Putamen (tissue), 1 donor: ENCODE results near the gene GRK6.
"Not testable (repeated sequence)": the region's sequence is repeated elsewhere in the genome, so short reads cannot be mapped to it uniquely, and the experiment has no call there.

Experiments used
- DNase-seq: peaks from one replicate; pipeline ENCODE4 v3.0.0-alpha.2; 2016; ENCODE audit warnings: low spot score

The GRK6 gene

DNA sequence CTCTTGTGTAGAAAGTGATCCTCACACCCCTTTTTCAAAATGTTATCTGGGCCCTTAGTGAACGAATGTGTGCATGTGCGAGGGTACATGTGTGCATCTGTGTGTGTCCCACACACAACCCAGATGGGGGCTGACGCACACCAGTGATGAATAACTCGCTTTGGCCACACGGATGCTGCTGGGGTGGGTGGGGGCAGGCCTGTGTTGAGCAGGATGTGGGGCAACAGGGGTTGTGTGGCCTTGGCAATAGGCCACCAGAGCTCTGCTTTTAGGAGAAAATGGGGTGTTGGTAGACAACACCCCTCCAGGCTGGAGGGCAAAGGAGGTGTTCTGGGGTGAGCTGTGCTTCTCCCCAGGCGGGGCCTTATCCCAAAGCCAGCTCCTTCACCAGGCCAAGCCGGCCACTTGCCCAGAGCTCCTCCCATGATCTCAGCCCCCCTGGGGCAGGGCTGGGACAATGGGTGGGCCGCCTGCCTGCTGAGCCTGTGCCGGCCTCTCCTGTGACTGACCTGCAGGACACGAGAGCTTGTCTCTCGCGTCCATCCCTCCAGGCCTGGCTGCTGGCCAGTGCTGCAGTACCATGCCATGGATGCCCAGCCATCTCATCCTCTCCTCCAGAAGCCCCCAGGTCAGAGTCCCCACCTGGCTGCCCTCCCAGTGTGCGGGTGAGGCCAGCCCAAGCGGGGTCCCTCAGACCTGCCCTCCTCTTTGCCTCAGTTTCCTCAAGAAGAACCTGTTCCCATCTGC, 45.3 kb downstream of the GRK6 start:
- DNase-seq = no peak

GRCh38 chr5:177472460-177473442, 46.3 kb downstream of the GRK6 start:
- DNase-seq = no peak

DNA sequence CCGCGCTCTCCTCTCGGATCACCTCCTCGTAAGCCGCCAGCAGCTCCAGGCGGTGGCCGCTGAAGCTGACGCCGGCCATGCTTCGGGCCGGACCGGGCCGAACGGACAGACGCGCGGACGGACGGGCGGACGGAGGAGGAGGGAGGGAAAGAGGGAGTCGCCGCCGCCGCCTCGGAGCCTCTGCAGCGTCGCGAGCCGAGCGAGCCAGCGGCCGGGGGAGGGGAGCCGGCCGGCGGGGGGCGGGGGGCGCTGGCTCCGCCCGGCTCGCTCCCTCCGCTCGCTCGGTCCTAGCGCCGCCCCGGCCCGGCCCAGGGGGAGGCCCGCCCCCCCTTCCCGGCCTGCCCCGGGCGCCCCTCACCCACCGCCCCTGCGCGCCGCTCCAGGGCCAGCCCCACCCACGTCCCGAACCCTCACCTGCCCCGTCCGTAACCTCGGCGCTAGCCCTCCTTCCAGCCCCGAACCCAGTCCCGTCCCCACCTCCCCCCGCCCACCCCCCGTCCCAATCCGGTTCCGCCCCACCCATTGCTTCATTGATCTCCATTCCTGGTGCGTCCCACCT, 47.0 kb downstream of the GRK6 start, which contains the start of gene DBN1:
DBN1 (minus strand) TSS at position 192 of the 559 bp plus-strand sequence; CDS start at position 79, 113 bp downstream.
- DNase-seq = no peak

DNA sequence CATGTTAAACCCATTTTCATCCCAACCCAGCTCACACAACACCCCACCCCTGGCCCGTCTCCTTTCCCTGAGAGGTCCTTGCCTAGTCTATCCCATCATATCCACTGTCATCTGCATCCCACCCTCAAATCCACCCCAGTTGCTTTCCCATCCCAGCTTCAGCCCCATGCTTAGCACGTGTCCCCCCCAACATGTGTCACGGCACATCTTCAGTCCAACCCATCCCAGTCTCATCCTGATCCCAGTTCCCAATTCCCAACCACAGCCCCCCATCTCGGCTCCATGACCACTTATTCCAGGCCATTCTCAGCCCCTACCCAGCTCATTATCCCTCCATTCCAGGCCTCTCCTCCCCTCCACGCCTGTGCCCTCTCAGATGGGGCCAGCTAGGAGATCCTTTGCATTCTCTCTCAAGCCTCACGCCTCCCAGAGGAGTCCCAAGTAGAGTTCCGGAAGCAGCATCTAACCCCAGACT, 47.6 kb downstream of the GRK6 start:
- DNase-seq = no peak

GRCh38 chr5:177474846-177475562, 48.5 kb downstream of the GRK6 start:
- no peak for DNase-seq

GRCh38 chr5:177475563-177476427, 49.3 kb downstream of the GRK6 start:
- peak; percentile 64 for DNase-seq

DNA sequence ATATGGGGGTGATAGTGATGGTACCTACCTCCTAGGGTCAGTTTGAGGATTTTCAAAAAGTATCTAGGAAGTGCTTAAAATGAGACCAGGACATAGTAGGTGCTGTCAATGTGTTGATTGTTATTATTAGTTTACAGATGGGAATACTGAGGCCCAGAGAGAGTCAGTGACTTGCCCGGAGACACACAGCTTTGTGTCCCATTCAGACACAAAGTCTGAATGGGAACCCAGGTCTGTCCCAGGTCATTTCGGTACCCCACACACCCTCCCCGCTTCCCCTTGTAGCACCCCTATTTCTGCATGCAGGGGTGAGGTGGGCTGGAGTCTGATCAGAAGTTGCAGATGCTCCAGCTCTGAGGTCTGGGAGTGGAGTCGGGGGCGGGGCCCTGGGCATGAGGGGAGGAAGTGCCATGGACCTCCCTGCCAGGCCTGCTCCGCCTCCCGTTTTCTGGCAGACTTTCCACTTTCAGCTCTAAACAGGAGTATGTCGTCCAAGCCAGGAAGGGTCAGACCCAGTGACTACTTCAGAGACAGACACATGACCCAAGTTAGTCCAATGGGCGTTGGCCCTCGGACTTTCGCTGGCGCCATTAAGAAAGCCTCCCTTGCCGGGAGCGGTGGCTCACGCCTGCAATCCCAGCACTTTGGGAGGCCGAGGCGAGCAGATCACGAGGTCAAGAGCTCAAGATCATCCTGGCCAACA, 50.2 kb downstream of the GRK6 start:
- no peak for DNase-seq

DNA sequence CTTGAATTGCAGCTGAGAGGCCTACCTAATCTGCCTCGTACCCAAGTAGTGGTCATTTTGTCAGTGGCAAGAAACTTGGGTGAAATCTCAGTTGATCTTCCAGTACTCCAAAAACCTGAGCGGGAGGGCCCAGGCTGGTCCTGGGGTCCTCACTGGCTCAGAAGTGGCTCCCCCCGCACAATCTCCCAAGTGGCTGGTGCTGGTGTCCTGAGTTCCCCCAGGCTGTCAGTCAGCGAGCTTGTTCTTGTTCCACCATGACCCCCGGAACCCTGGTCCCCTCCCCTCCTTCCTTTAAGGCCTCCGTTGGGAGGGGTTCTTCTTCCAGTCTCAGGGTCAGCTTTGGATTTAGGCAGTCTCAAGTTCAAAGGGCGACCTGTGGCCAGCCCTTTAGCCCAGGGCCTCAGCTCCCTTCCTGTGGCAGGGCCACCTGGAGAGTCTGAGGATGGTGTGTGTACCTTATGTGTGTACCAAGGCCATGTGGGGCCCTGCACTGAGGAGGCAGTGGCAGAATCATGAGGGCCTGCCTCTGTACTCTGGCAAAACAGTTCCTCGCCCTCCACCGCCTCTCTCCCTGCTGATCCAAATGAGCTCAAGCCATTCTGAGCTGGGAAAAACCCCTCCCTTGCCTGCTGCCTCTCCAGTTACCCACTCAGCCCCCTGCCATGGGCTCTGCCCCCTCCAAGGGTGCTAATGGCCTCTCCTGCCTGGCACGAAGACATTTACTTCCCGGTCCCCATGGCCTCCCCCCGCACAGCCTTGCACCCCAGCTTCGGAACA, 51.4 kb downstream of the GRK6 start:
- DNase-seq = no peak

DNA sequence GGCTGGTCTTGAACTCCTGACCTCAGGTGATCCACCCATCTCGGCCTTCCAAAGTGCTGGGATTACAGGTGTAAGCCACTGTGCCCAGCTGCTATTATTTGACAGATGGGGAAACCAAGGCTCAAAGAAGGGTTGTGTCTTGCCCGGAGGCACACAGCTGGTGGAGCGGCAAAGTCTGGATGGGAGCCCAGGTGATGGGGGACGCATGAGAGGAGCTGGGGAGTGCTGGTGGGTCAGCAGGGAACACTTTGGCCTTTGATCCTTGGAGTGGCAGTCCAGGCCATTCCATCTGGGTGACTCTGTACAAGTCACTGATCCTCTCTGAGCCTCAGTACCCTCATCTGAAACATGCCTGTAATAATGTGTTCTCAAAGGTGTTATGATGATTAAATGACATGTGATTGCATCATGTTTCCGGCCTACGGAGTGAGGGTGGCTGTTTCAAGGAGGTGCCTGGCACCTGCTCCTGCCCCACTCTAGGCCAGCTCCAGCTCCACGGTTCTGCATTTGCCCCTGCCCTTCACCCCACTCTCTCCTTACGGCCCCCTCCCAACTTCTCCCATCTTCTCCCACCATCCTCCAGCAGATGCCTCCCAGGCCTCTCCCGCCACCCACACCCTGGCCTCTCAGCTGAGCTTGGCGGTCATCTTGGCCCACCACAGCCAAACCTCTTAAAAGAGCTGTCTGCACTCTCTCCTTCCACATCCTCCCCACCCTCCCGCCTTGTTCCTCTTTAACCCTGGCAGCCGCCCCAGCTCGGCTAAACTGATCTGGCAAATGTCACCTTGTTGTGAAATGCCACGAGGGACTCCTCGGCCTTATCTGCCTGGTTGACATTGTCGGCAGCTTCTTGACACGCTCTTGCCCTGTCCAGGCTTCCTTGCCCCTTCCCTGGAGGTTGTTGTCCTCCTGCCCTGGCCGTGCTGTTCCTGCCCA, 52.5 kb downstream of the GRK6 start:
- DNase-seq = no peak

DNA sequence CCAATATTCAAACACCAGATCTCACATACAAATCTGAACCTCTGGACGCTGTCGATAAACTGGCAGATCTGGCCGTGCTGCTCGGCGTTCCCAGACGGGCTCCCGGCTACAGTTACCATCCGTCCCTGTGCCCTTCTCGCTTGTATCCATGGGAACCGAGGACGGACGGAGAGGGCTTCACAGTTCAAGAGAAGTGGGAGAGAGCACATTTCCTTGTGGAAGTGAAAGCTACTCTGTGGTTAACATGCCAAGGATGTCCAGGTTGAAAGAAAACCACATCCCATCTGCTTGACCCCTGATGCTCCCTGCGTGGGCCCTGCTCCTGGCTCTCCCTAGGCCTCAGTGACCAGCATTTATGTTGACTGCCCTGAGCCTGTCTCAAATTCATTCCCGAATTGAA, 53.3 kb downstream of the GRK6 start:
- DNase-seq = no peak

DNA sequence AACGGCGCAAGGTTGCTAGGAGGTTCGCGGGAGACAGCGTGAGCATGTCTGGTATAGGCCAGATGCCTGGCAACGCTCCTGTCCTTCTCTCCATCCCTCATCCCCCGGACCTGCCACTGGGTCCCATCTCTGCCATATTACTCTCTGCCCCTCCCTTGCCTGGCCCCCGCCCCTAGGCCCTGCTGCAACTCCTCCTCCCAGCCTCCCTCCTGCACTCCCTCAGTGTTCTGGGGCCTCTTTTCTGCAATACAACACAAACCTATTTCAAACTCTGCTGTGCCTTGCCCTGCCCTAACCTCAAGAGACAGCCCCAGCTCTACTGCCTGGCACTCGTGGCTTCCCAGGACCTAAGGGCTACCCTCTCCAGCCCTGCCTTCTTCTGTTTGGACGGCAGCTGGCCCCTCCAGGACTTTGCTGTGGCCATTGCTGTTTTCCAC, 55.9 kb downstream of the GRK6 start:
- DNase-seq = no peak

DNA sequence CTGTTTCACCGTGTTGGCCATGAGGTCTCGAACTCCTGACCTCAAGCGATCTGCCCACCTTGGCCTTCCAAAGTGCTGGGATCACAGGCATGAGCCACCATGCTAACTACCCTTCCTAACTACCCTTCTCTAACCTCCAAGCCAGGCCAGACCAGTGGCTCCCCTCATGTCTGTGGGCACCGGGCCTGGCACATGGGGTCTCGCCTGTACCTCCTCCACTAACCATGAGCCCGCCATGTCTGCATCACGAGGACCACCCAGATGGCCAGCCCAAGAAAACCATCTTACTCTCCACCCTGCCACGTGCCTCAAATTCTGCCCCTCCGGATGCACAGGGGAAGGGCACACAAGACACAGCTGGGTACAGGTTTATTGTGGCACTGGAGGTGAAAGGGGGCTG, 56.6 kb downstream of the GRK6 start:
- no peak for DNase-seq

DNA sequence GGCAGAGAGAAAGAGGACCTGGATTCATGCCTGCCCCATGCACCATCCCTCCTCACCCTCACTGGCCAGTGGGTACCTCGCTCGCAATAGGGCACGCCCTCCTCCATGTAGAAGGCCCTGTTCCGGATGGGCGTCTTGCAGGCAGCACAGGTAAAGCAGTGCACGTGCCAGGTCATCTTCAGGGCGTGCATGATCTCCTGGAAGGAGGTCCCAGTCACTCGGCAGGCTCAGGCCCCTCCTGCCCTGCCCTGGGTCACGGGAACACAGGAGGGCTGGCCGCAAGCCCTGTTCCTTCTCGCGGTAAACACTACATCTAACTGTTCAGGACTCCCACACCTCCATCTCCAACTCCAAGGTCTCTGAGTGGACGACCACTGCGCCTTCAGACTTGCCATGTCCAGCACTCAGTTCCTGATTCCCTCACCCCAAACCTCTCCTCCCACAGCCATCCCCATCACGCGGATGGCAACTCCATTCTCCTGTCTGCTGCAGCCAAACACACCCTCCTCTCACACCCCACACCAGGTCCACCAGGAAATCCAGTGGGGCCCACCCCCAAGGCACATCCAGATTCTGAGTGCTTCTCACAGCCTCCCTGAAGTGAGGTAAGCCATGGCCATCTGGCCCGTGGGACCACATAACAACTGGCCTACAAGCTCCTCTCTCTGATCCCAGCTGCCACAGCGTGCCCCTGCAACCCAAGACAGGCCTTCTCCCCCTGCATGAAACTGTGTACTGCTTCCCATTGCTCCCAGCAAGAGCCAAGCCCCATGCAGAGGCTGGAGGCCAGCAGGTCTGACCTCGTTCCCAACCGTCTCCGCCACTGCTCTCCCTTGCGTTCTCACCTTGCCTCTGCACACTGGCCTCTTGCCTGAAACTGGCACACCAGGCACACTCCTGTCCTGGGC, 57.8 kb downstream of the GRK6 start:
- no peak for DNase-seq

GRCh38 chr5:177484902-177485549, 58.5 kb downstream of the GRK6 start:
- DNase-seq = no peak

DNA sequence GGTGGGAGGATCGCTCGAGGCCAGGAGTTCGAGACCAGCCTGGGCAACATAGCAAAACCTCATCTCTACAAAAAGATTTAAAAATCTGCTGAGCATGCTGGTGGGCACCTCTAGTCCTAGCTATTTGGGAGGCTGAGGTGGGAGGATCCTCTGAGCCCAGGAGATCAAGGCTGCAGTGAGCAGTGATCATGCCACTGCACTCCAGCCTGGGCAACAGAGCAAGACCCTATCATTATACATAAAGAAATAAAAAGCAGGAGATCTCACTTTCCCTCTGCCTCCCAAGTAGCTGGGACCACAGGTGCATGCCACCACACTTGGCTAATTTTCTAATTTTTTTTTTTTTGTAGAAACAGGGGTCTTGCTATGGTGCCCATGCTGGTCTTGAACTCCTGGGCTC, 59.3 kb downstream of the GRK6 start:
- DNase-seq = not testable (repeated sequence)

GRCh38 chr5:177486256-177486655, 59.8 kb downstream of the GRK6 start:
- DNase-seq = no peak

DNA sequence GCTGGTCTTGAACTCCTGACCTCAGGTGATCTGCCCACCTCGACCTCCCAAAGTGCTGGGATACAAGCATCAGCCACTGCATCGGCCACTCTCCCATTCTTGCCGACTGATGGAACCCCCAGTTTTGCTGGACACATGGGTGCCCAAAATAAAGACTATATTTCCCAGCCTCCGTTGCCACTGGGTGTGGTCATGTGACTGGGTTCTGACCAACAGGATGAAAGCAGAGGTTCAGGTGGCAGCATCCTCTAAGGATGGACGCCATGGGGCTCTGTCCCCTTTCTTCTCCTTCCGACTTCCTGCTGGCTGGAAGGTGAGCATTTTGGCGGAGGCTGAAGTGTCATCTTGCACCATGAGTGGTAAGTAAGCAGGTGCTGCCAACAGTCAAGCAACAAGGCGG, 60.7 kb downstream of the GRK6 start:
- no peak for DNase-seq
